GM04503 (cell line): ENCODE data around the gene APBB2.

ENCODE experiments used
- DNase-seq: peaks from one replicate; pipeline ENCODE4 v3.0.0-alpha.2; 2012; ENCODE audit warnings: low read depth

The APBB2 gene

GRCh38 chr4:41215969-41216293 lies 1.6 kb upstream of the APBB2 start:
- no peak for DNase-seq

GRCh38 chr4:41215155-41215554 lies 813 bp upstream of the APBB2 start:
- no peak for DNase-seq

GRCh38 chr4:41214825-41215146 lies 444 bp upstream of the APBB2 start:
- DNase-seq = no peak

DNA sequence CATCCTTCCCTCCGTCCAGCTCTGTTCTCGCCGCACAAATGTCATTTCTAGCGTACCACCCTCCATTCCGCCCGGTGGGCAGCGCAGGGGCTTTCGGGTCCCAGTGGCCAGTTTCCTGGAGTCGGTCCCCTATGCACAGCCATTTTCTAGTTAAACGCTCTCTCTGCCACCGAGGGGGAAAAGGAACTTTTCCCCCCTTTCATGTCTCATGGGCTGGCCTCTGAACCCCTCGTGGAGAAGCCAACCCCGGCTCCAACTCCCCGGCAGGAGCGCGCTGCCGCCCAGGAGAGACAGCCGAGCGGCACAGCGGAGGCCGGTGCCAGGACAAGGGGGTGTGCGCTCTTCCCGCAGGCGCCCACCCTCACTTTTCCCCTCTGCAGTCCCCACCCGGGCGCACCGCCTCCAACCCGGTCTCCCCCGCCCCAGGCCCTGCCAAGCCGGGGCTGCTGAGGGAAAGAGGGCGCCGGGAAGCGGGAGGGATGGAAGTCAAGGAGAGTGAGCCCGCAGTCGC lies 662 bp downstream of the APBB2 start:
- no peak for DNase-seq

DNA sequence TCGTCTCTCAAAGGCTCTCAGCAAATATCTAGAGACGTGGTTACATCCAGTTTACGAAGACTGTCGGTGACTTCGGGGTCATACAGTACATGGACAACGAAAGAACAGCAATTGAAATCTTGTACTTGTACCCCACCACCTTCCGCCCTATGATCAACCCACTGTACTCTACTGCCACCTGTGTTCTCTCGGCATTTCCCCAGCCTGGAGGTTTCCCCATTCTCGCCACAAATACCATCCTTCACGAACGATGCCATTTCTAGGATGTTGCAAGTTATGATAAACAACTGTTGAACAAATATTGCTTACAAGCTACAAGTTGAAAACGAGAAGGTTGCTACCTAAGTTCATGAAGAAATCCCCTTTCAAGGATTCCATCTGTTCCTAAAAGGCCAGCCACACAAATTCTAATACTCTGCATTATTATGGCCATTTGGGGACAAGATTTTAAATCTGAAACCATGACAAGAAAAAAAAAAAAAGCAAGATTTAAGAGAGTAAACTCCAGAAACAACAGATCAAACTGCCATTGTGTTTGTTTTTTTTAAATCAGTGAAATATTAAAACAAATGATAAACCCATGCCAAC lies 1.6 kb downstream of the APBB2 start:
- peak; percentile 31 for DNase-seq

GRCh38 chr4:41211951-41212615 lies 2.3 kb downstream of the APBB2 start:
- no peak for DNase-seq

- no peak for DNase-seq
Measured at GRCh38 chr4:41209901-41210300, 4.4 kb downstream of the APBB2 start.

GRCh38 chr4:41209187-41209586 lies 5.2 kb downstream of the APBB2 start:
- no peak for DNase-seq

GRCh38 chr4:41207291-41207831 lies 7.0 kb downstream of the APBB2 start:
- DNase-seq = peak; percentile 22

- DNase-seq = no peak
Measured at GRCh38 chr4:41205854-41206460, 8.4 kb downstream of the APBB2 start.

GRCh38 chr4:41205130-41205529 lies 9.2 kb downstream of the APBB2 start:
- DNase-seq = no peak

DNA sequence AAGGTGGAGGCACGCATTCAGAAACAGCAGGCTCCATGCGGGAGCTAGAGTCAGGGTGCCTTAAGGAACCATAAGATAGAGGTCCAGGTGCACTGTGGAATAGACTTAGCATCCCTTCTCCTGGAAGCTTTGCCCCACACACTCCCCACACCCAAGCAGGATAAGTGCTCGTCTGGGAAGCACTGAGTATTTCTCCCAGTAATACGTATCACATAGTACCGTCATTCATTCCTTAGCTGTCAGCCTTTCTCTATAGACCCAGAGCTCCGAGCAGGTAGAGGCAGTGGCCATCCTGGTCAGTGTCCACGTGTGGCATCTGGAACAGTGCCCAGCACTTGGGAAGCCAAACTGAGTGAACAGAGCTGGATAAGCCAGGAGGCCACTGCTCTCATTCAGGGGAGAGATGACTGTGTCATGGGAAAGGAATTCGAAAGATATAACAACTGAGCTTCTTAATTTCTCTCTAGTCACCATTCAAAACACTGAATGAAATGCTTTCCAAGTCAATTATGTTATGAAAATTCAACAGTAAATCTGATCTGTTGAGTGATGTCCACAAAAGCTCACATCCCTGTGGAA lies 9.9 kb downstream of the APBB2 start:
- DNase-seq = peak; percentile 56

DNA sequence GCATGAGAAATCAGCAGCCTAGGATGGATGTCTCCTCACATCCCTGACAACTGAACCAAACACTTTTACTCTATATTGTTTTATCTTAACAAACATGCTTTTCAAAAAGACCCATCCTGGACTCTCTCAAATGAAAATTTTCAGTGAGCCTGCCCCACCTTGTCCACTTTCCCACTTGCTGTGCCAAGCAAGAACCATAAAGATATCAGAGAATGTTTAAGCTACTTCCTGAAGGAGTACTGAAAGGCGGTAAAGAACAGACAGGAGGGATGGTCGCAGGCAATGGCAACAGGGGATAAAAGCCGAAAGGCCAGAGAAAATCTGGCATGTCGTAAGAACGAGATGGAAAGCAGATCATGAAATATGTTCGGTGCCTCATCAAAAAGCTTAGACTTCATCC lies 10.5 kb downstream of the APBB2 start:
- DNase-seq = no peak

- DNase-seq = no peak
Measured at GRCh38 chr4:41202820-41203568, 11.3 kb downstream of the APBB2 start.

DNA sequence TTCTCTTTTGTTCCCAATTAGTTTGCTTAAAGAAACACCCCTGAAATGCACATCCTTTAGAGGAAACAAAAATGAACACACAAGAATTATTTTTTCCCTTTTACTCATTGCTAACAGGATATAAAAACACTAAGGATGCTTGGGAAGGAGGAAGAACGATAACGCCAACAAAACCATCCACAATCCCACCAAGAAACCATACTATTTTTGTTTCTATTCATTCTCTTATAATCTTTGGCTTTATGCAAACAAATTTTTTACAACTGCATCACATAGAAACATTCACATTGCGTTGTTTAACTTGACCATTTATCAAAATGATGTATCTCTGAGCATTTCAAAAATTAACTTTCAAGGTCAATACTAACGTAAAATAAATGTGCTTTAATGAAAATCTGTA lies 12.0 kb downstream of the APBB2 start:
- no peak for DNase-seq

- no peak for DNase-seq
Measured at GRCh38 chr4:41200486-41201017, 13.8 kb downstream of the APBB2 start.

- no peak for DNase-seq
Measured at GRCh38 chr4:41199788-41200187, 14.6 kb downstream of the APBB2 start.

- no peak for DNase-seq
Measured at GRCh38 chr4:41197996-41198395, 16.3 kb downstream of the APBB2 start.

GRCh38 chr4:41197495-41197894 lies 16.8 kb downstream of the APBB2 start:
- no peak for DNase-seq

DNA sequence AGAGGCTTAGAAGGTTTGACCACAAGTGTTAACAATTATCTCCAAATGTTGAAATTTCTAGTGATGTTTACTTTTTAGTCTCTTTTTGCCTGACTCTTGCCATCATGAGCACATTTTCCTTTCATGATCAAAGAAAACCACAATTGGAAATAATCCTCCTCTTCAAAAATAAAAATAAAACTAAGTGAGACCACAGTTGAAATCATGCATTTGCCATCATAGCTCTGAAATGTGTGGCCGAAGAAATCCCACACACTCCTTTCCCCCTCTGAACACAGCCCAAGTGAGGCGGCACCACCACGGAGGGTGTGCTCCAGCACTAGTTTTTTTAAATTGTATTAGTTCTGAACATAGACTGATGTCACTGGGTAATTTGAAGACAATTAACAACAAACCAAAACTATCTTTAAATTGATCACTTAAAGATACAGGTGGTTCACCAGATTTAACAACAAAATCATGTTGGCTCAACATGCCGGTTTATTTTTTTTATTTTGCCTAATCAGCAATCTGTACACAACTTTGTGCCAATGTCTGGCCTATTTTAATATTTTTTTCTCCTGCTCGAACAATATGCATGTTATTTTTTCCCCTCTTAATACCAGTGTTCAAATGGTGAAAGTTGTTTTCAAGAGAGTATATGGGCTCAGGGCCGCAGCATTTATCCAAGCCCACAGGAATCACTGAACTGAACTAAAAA lies 17.6 kb downstream of the APBB2 start:
- no peak for DNase-seq

- DNase-seq = no peak
Measured at GRCh38 chr4:41192136-41192535, 22.2 kb downstream of the APBB2 start.

- no peak for DNase-seq
Measured at GRCh38 chr4:41189666-41190065, 24.7 kb downstream of the APBB2 start.
